HL-60 (cell line): ENCODE data around the gene HRAS.

Source experiments
- POLR2AphosphoS5 ChIP-seq: IDR thresholded peaks from 2 replicates; pipeline ENCODE4 v1.6.1; 2012; ENCODE audit warnings: low read depth
- SPI1 ChIP-seq: IDR thresholded peaks from 2 replicates; pipeline ENCODE4 v1.6.1; 2012; ENCODE audit warnings: low read depth, mild to moderate bottlenecking, borderline replicate concordance
- TF ChIP-seq, protein P1 (sequence below): IDR thresholded peaks from one replicate; pipeline ENCODE4 v1.5.1; 2011; ENCODE audit warnings: low read length, control low read depth, inconsistent platforms; ENCODE audit not compliant: insufficient read depth

GRCh38 chr11:576811-577610 lies 41.6 kb upstream of the HRAS start:
- TF ChIP-seq, protein P1, sequence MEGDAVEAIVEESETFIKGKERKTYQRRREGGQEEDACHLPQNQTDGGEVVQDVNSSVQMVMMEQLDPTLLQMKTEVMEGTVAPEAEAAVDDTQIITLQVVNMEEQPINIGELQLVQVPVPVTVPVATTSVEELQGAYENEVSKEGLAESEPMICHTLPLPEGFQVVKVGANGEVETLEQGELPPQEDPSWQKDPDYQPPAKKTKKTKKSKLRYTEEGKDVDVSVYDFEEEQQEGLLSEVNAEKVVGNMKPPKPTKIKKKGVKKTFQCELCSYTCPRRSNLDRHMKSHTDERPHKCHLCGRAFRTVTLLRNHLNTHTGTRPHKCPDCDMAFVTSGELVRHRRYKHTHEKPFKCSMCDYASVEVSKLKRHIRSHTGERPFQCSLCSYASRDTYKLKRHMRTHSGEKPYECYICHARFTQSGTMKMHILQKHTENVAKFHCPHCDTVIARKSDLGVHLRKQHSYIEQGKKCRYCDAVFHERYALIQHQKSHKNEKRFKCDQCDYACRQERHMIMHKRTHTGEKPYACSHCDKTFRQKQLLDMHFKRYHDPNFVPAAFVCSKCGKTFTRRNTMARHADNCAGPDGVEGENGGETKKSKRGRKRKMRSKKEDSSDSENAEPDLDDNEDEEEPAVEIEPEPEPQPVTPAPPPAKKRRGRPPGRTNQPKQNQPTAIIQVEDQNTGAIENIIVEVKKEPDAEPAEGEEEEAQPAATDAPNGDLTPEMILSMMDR = no peak
- TF ChIP-seq POLR2AphosphoS5 (no peak), SPI1 (no peak)
